Liver (tissue), 9 donors: ENCODE results near the gene ANKRD33B. TPM values are rescaled to one million over a fixed set of nuclear protein-coding genes. Genes with fewer than 3 reads are reported as not detected.

Source experiments
- DNase-seq: peaks from one replicate; pipeline ENCODE4 v3.0.0-alpha.2; 2017; ENCODE audit warnings: low spot score
- H3K27ac ChIP-seq, 2 donors: one replicate each; pipeline ENCODE4 v1.7.0; 2013; ENCODE audit warnings: inconsistent platforms in 2 of 2, low read length in 2 of 2, control low read depth in 1 of 2, low read depth in 1 of 2, mild to moderate bottlenecking in 1 of 2
- H3K27me3 ChIP-seq, 4 donors: one replicate each; pipeline versions ENCODE4 v1.6.1 to v1.7.0; 2013; ENCODE audit warnings: low read length in 3 of 4, inconsistent platforms in 1 of 4, mild to moderate bottlenecking in 1 of 4, moderate library complexity in 1 of 4; ENCODE audit not compliant: control insufficient read depth in 4 of 4, insufficient read depth in 4 of 4
- H3K36me3 ChIP-seq, 4 donors: one replicate each; pipeline versions ENCODE4 v1.6.1 to v1.7.0; 2013; ENCODE audit warnings: low read length in 3 of 4, mild to moderate bottlenecking in 3 of 4, low read depth in 1 of 4, moderate library complexity in 1 of 4; ENCODE audit not compliant: control insufficient read depth in 4 of 4, insufficient read depth in 3 of 4
- H3K4me1 ChIP-seq, 4 donors: one replicate each; pipeline versions ENCODE4 v1.6.1 to v1.7.0; 2013; ENCODE audit warnings: low read length in 3 of 4, mild to moderate bottlenecking in 3 of 4, moderate library complexity in 1 of 4; ENCODE audit not compliant: control insufficient read depth in 4 of 4, insufficient read depth in 4 of 4
- H3K4me3 ChIP-seq, 3 donors: one replicate each; pipeline versions ENCODE4 v1.6.1 to v1.7.0; 2013; ENCODE audit warnings: low read length in 3 of 3, control low read depth in 1 of 3, low read depth in 1 of 3, mild to moderate bottlenecking in 1 of 3
- H3K9ac ChIP-seq, 2 donors: one replicate each; pipeline ENCODE4 v1.7.0; 2013; ENCODE audit warnings: low read length in 2 of 2, mild to moderate bottlenecking in 2 of 2, moderate library complexity in 2 of 2, control low read depth in 1 of 2, low read depth in 1 of 2
- H3K9me3 ChIP-seq, 4 donors: one replicate each; pipeline versions ENCODE4 v1.6.1 to v1.7.0; 2013; ENCODE audit warnings: low read length in 3 of 4; ENCODE audit not compliant: control insufficient read depth in 4 of 4
- EGR1 ChIP-seq, 2 donors: IDR thresholded peaks; 2 replicates each; pipeline ENCODE4 v1.6.1; 2016 to 2018; ENCODE audit warnings: antibody characterized with exemption in 2 of 2, low read depth in 2 of 2
- FOXA1 ChIP-seq: IDR thresholded peaks from 2 replicates; pipeline ENCODE4 v1.6.1; 2016; ENCODE audit warnings: antibody characterized with exemption
- FOXA2 ChIP-seq: IDR thresholded peaks from 2 replicates; pipeline ENCODE4 v1.6.1; 2016; ENCODE audit warnings: antibody characterized with exemption
- GABPA ChIP-seq, 2 donors: IDR thresholded peaks in 1 of 2; conservative IDR thresholded peaks in 1 of 2; 2 replicates each; pipeline ENCODE4 v1.6.1; 2016; ENCODE audit warnings: antibody characterized with exemption in 2 of 2, mild to moderate bottlenecking in 1 of 2, moderate library complexity in 1 of 2
- HNF4A ChIP-seq, 2 donors: conservative IDR thresholded peaks; 2 replicates each; pipeline ENCODE4 v1.6.1; 2016; ENCODE audit warnings: antibody characterized with exemption in 2 of 2, mild to moderate bottlenecking in 2 of 2
- HNF4G ChIP-seq: IDR thresholded peaks from 2 replicates; pipeline ENCODE4 v1.6.1; 2016; ENCODE audit warnings: antibody characterized with exemption
- JUND ChIP-seq, 2 donors: IDR thresholded peaks; 2 replicates each; pipeline ENCODE4 v1.6.1; 2016; ENCODE audit warnings: antibody characterized with exemption in 2 of 2
- RAD21 ChIP-seq, 2 donors: IDR thresholded peaks; 2 replicates each; pipeline ENCODE4 v1.6.1; 2016; ENCODE audit warnings: antibody characterized with exemption in 2 of 2, mild to moderate bottlenecking in 2 of 2
- REST ChIP-seq: IDR thresholded peaks from 2 replicates; pipeline ENCODE4 v1.6.1; 2016; ENCODE audit warnings: antibody characterized with exemption, mild to moderate bottlenecking
- RXRA ChIP-seq, 2 donors: IDR thresholded peaks; 2 replicates each; pipeline ENCODE4 v1.6.1; 2017 to 2018; ENCODE audit warnings: antibody characterized with exemption in 2 of 2, mild to moderate bottlenecking in 1 of 2
- SP1 ChIP-seq: IDR thresholded peaks from 2 replicates; pipeline ENCODE4 v1.6.1; 2018; ENCODE audit warnings: antibody characterized with exemption, mild to moderate bottlenecking
- TAF1 ChIP-seq: conservative IDR thresholded peaks from 2 replicates; pipeline ENCODE4 v1.6.1; 2016; ENCODE audit warnings: antibody characterized with exemption, mild to moderate bottlenecking
- ZBTB33 ChIP-seq: IDR thresholded peaks from 2 replicates; pipeline ENCODE4 v1.6.1; 2016; ENCODE audit warnings: antibody characterized with exemption
- WGBS: extraction: QIAGEN DNeasy Blood & Tissue Kit; methylation state at CpG from one replicate; pipeline ENCODE4 v1.1.7; 2013; 5-methylcytosine and 5-hydroxymethylcytosine counted together
- polyA plus RNA-seq, 2 donors: library from polyadenylated mRNA; stranded (reverse) in 1 of 2; unstranded in 1 of 2; fragments of 200-250 nt in 1 of 2; fragments of >200 nt in 1 of 2; fragmentation: Nextera tagmentation in 1 of 2; extraction: Ambion mirVana in 1 of 2; gene quantifications; one replicate each; pipeline versions ENCODE4 v1.2.1 to v1.2.3, GENCODE V29; 2013 to 2015
- total RNA-seq, 2 donors: library from RNA; depleted of rRNA; stranded (reverse); fragments of >200 nt; gene quantifications; one replicate each; pipeline ENCODE4 v1.2.3, GENCODE V29; 2014
- TF ChIP-seq, protein P1 (sequence below): fragments of 150-350 bp; IDR thresholded peaks from 2 replicates; pipeline ENCODE4 v1.5.1; 2017; ENCODE audit warnings: improper control_type of control experiment, low read depth, low read length; ENCODE audit not compliant: missing input control
- donor health status: healthy.
- donor health status: healthy.
- donor health status: healthy.
- donor health status: healthy.
- donor health status: healthy.

Gene ANKRD33B
- total and polyA plus RNA-seq, 4 donors = 0.09 to 1.9 (median 0.25) TPM; not detected in 1

- TF ChIP-seq, protein P1, sequence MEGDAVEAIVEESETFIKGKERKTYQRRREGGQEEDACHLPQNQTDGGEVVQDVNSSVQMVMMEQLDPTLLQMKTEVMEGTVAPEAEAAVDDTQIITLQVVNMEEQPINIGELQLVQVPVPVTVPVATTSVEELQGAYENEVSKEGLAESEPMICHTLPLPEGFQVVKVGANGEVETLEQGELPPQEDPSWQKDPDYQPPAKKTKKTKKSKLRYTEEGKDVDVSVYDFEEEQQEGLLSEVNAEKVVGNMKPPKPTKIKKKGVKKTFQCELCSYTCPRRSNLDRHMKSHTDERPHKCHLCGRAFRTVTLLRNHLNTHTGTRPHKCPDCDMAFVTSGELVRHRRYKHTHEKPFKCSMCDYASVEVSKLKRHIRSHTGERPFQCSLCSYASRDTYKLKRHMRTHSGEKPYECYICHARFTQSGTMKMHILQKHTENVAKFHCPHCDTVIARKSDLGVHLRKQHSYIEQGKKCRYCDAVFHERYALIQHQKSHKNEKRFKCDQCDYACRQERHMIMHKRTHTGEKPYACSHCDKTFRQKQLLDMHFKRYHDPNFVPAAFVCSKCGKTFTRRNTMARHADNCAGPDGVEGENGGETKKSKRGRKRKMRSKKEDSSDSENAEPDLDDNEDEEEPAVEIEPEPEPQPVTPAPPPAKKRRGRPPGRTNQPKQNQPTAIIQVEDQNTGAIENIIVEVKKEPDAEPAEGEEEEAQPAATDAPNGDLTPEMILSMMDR = no peak
- TF ChIP-seq GABPA (IDR thresholded peaks at IDR 0.05 in 1 of 2, conservative IDR thresholded peaks at IDR 0.05 in 1 of 2) (no peak), FOXA2 (no peak), SP1 (no peak)
Observed at GRCh38 chr5:10578293-10578665, 14.4 kb downstream of the ANKRD33B start (continued).

- WGBS = 87% methylated on average over 6 of the region's 6 CpGs
- H3K36me3 ChIP-seq = no peaks in the 10 kb centered on the region
- TF ChIP-seq RAD21 (IDR thresholded peaks at IDR 0.05) (no peak), TAF1 (no peak), RXRA (IDR thresholded peaks at IDR 0.05) (no peak), HNF4A (conservative IDR thresholded peaks at IDR 0.05) (no peak), FOXA1 (no peak), HNF4G (no peak), FOXA2 (no peak), SP1 (no peak), GABPA (IDR thresholded peaks at IDR 0.05 in 1 of 2, conservative IDR thresholded peaks at IDR 0.05 in 1 of 2) (no peak), JUND (IDR thresholded peaks at IDR 0.05) (no peak), ZBTB33 (no peak), REST (no peak), EGR1 (IDR thresholded peaks at IDR 0.05; ENCODE audit: low read depth in 2 of 2) (no peak)
- TF ChIP-seq, protein P1 = no peak
- H3K9me3 ChIP-seq = no peaks in the 10 kb centered on the region
- H3K27ac ChIP-seq = no peak overlapping the region
- DNase-seq = no peak
- H3K9ac ChIP-seq = no peak overlapping the region
- no peaks in the 10 kb centered on the region for H3K27me3 ChIP-seq
- H3K4me3 ChIP-seq = no peak overlapping the region
- peaks cover 0 to 25% (median 10%) of the 10 kb centered on the region in 4 donors for H3K4me1 ChIP-seq
Observed at GRCh38 chr5:10578869-10579268, 15.0 kb downstream of the ANKRD33B start.
